HEK293 (cell line): ENCODE data around the gene C12orf42.

Experiments used
- CTCF ChIA-PET: fragments of 350-600 bp; formaldehyde crosslinking; extraction: SDS; loops from one replicate; lab custom pipeline; 2021; ENCODE audit warnings: antibody characterized with exemption; lab: Yijun Ruan, JAX
- POLR2A ChIA-PET: fragments of 300-600 bp; formaldehyde crosslinking; extraction: SDS; loops from one replicate; lab custom pipeline; 2020; ENCODE audit warnings: antibody characterized with exemption, inconsistent platforms; lab: Yijun Ruan, JAX
- H3K27ac ChIP-seq: fragments of 200-500 bp; sonication (Bioruptor generic); 2 replicates; pipeline ENCODE4 v1.5.1; 2014; ENCODE audit warnings: low read depth, low read length, control low read depth, inconsistent platforms; ENCODE audit errors: extremely low read depth
- H3K36me3 ChIP-seq, 2 experiments: fragments of 200-500 bp in 1 of 2; sonication (Bioruptor generic) in 1 of 2; 1 replicate in 1 of 2; 2 replicates in 1 of 2; pipeline ENCODE4 v1.5.1; 2014 to 2017; ENCODE audit warnings: inconsistent platforms in 2 of 2, low read length in 2 of 2; ENCODE audit not compliant: control insufficient read depth in 2 of 2, insufficient read depth in 1 of 2
- H3K4me1 ChIP-seq: fragments of 200-500 bp; sonication (Bioruptor generic); 2 replicates; pipeline ENCODE4 v1.5.1; 2014; ENCODE audit warnings: mild to moderate bottlenecking, low read length, inconsistent platforms; ENCODE audit not compliant: control insufficient read depth, insufficient read depth
- H3K4me3 ChIP-seq: 2 replicates; pipeline ENCODE4 v1.5.1; 2011; ENCODE audit warnings: low read depth, mild to moderate bottlenecking, control low read depth, low read length, moderate library complexity
- H3K9me3 ChIP-seq: fragments of 200-500 bp; sonication (Bioruptor generic); 2 replicates; pipeline ENCODE4 v1.5.1; 2014; ENCODE audit warnings: low read depth, low read length, inconsistent platforms; ENCODE audit not compliant: control insufficient read depth, insufficient read depth
- PRDM1 ChIP-seq: fragments of 450-650 bp; formaldehyde crosslinking; IDR thresholded peaks from 2 replicates; pipeline ENCODE4; 2016; ENCODE audit warnings: missing biosample characterization, missing genetic modification characterization
- REST ChIP-seq: fragments of 450-650 bp; formaldehyde crosslinking; IDR thresholded peaks from 2 replicates; pipeline ENCODE4 v1.5.1; 2016; ENCODE audit warnings: missing biosample characterization, missing genetic modification characterization
- SP7 ChIP-seq: fragments of 450-650 bp; formaldehyde crosslinking; IDR thresholded peaks from 2 replicates; pipeline ENCODE4 v1.5.1; 2016; ENCODE audit warnings: missing biosample characterization, missing genetic modification characterization
- ZBTB11 ChIP-seq: fragments of 450-650 bp; formaldehyde crosslinking; conservative IDR thresholded peaks from 2 replicates; pipeline ENCODE4 v1.5.1; 2016; ENCODE audit warnings: low read depth, missing biosample characterization, missing genetic modification characterization
- ZBTB49 ChIP-seq: fragments of 450-650 bp; formaldehyde crosslinking; IDR thresholded peaks from 2 replicates; pipeline ENCODE4 v1.5.1; 2016; ENCODE audit warnings: missing biosample characterization, missing genetic modification characterization, low read depth
- ZIC2 ChIP-seq: fragments of 450-650 bp; formaldehyde crosslinking; IDR thresholded peaks from 2 replicates; pipeline ENCODE4 v1.5.1; 2016; ENCODE audit warnings: missing biosample characterization, missing genetic modification characterization
- ZNF214 ChIP-seq: fragments of 450-650 bp; formaldehyde crosslinking; IDR thresholded peaks from 2 replicates; pipeline ENCODE4 v1.5.1; 2017; ENCODE audit warnings: missing biosample characterization, mild to moderate bottlenecking, missing genetic modification characterization, borderline replicate concordance
- ZNF391 ChIP-seq: fragments of 450-650 bp; formaldehyde crosslinking; IDR thresholded peaks from 2 replicates; pipeline ENCODE4 v1.5.1; 2016; ENCODE audit warnings: low read depth, missing biosample characterization, missing genetic modification characterization, borderline replicate concordance
- ZNF398 ChIP-seq: fragments of 450-650 bp; formaldehyde crosslinking; IDR thresholded peaks from 2 replicates; pipeline ENCODE4 v1.5.1; 2017; ENCODE audit warnings: missing biosample characterization, missing genetic modification characterization
- ZNF501 ChIP-seq: fragments of 450-650 bp; formaldehyde crosslinking; IDR thresholded peaks from 2 replicates; pipeline ENCODE4 v1.5.1; 2016; ENCODE audit warnings: missing biosample characterization, missing genetic modification characterization
- ZNF529 ChIP-seq: fragments of 450-650 bp; formaldehyde crosslinking; IDR thresholded peaks from 2 replicates; pipeline ENCODE4 v1.5.1; 2017; ENCODE audit warnings: missing genetic modification characterization, missing biosample characterization; ENCODE audit not compliant: insufficient replicate concordance
- ZNF658 ChIP-seq: fragments of 450-650 bp; formaldehyde crosslinking; IDR thresholded peaks from 2 replicates; pipeline ENCODE4; 2016; ENCODE audit warnings: missing biosample characterization, missing genetic modification characterization
- ZSCAN5A ChIP-seq: fragments of 450-650 bp; formaldehyde crosslinking; IDR thresholded peaks from 2 replicates; pipeline ENCODE4 v1.5.1; 2016; ENCODE audit warnings: missing biosample characterization, missing genetic modification characterization

Gene C12orf42

GRCh38 chr12:103269946-103270345 lies 225.8 kb downstream of the C12orf42 start:
- POLR2A ChIA-PET: no interaction called here
- CTCF ChIA-PET: no interaction called here
- H3K9me3 ChIP-seq: no peaks in the 10 kb centered on the region
- no peaks in the 10 kb centered on the region for H3K36me3 ChIP-seq
- TF ChIP-seq ZNF398 (no peak), ZIC2 (no peak), REST (no peak), ZNF529 (tag by site-specific recombination) (no peak), ZNF658 (tag by site-specific recombination) (no peak), SP7 (tag by site-specific recombination) (no peak), ZNF214 (tag by site-specific recombination) (no peak)
- H3K4me1 ChIP-seq: no peaks in the 10 kb centered on the region
- no peak overlapping the region for H3K4me3 ChIP-seq
- no peak overlapping the region for H3K27ac ChIP-seq

GRCh38 chr12:103268831-103269514 lies 226.8 kb downstream of the C12orf42 start:
- H3K4me3 ChIP-seq: no peak overlapping the region
- TF ChIP-seq ZNF391 (tag by site-specific recombination): no peak
- no peak for TF ChIP-seq ZSCAN5A (tag by site-specific recombination)
- TF ChIP-seq PRDM1 (tag by site-specific recombination): no peak
- TF ChIP-seq ZNF501 (tag by site-specific recombination): no peak
- TF ChIP-seq ZBTB11 (tag by site-specific recombination): no peak
- no peak for TF ChIP-seq ZBTB49 (tag by site-specific recombination)
- CTCF ChIA-PET: interaction anchor here (0.6 kb wide), 2 partner anchors 103 to 252 kb away, joined by 3 to 4 read pairs; no protein-coding TSS in a partner anchor
- no peaks in the 10 kb centered on the region for H3K36me3 ChIP-seq
- no peak overlapping the region for H3K27ac ChIP-seq
- H3K9me3 ChIP-seq: no peaks in the 10 kb centered on the region
- no peaks in the 10 kb centered on the region for H3K4me1 ChIP-seq
- POLR2A ChIA-PET: no interaction called here
